SK-N-SH treated with all-trans-retinoic acid at 6 μM for 48 hours (cell line): ENCODE results near the gene ZP3.
"Not testable (repeated sequence)": the region's sequence is repeated elsewhere in the genome, so short reads cannot be mapped to it uniquely, and the experiment has no call there.

ENCODE experiments used
- PATZ1 ChIP-seq: fragments of 250-450 bp; sonication (Bioruptor Pico); IDR thresholded peaks from 2 replicates; pipeline ENCODE4 v1.8.0; 2020; ENCODE audit warnings: mild to moderate bottlenecking, moderate library complexity, borderline replicate concordance
- PPARA ChIP-seq: fragments of 250-450 bp; sonication (Bioruptor Pico); IDR thresholded peaks from 2 replicates; pipeline ENCODE4 v1.5.0; 2020; ENCODE audit warnings: mild to moderate bottlenecking, borderline replicate concordance
- ZNF70 ChIP-seq: fragments of 450-650 bp; formaldehyde crosslinking; IDR thresholded peaks from 2 replicates; pipeline ENCODE4 v1.5.0; 2020; ENCODE audit warnings: mild to moderate bottlenecking, moderate library complexity

DNA sequence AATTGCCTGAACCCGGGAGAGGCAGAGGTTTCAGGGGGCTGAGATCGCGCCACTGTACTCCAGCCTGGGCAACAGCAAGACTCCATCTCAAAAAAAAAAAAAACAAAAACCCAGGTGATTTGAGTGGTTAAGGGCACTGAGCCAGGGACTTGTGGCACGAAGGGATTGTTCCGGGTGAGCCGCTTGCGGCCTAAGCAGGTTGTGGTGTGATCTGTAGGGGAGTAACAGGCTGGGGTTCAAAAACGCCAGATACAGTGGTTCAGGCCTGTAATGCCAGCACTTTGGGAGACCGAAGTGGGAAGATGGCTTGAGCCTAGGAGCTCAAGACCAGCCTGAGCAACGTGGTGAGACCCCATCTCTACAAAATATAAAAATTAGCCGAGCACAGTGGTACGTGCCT is 19.1 kb downstream of the ZP3 start:
- TF ChIP-seq ZNF70, PPARA, PATZ1 (CRISPR knock-in tag): not testable (repeated sequence)
